ENCODE results near the gene OR52K2.
A peak's percentile ranks its signal among the peaks of the same experiment; 100 is the strongest.
"Not testable (repeated sequence)": the region's sequence is repeated elsewhere in the genome, so short reads cannot be mapped to it uniquely, and the experiment has no call there.

Gene OR52K2

DNA sequence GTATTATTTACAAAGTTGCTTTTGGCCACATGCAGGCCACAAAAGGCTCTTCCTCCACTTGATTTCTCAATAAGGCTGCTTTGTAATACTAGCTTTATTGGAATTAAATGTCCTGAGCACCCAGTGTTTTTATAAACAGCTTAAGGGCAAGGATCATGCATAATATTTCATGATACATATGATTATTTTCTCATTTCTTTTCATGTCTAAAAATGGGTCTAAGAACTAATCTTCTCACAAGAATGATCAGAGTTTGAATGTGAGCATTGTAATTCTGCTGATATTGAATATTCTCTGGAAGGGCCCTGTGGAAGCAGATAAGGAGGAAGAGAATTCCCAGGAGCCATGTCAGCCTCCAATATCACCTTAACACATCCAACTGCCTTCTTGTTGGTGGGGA lies at the start of gene OR52K2:
Gene OR52K2, plus strand, starts transcription at position 301 of the 400 bp plus-strand sequence. Its CDS starts 45 bp downstream, at position 346.
- DNase-seq = no peak

DNA sequence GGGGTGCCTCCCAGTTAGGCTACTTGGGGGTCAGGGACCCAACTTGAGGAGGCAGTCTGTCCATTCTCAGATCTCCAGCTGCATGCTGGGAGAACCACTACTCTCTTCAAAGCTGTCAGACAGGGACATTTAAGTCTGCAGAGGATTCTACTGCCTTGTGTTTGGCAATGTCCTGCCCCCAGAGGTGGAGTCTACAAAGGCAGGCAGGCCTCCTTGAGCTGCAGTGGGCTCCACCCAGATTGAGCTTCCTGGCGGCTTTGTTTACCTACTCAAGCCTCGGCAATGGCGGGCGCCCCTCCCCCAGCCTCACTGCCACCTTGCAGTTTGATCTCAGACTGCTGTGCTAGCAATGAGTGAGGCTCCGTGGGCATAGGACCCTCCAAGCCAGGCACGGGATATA lies 42.9 kb upstream of the OR52K2 start:
- DNase-seq = not testable (repeated sequence)

DNA sequence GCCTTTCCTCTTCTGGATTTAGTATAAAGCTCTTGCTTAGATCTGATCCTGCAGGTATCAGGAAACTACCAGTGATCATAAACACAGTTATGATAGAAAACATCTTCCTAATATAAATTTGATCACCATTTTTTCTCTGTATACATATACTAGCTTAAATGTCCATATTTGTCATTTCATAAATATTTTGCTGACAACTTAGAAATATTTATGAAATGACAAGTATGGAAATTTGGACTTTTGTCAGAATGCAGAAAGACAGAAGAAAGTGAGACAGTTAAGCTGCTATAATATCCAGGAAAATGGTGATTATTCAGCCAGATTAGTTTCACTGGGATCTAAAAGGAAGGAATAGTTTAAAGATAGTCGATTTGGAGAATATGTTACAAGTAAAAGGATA lies 32.8 kb upstream of the OR52K2 start:
- DNase-seq = no peak

DNA sequence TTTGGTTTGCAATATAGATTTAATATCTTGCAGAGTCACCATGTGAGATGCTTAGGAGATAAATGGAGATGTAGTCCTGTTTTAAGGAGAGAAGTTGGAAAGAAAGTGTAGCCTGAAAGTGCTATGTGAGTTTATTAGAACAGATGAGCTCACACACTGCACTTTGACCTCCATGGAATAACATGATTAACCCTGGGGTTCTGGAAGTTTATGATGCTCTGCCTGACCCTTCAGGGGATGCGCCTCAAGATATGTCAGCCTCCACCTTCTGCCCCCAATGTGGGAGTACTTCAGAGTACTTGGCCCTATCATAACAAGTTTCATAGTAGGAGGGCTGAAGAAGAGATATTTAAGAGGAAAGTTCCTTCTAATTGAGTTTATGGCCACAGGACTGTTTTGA lies 32.3 kb upstream of the OR52K2 start:
- DNase-seq = no peak

DNA sequence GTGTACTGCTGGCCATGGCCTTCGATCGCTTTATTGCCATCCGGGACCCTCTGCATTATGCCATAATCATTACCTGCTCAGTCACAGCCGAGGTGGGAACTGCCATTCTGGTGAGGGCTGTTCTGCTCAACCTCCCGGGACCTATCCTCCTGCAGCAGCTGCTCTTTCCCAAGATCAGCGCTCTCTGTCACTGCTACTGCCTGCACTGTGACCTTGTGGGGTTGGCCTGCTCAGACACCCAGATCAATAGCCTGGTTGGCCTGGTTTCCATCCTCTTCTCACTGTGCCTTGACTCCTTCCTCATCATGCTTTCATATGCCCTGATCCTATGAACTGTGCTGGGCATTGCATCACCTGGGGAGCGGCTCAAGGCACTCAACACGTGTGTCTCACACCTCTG lies 30.7 kb upstream of the OR52K2 start:
- no peak for DNase-seq

DNA sequence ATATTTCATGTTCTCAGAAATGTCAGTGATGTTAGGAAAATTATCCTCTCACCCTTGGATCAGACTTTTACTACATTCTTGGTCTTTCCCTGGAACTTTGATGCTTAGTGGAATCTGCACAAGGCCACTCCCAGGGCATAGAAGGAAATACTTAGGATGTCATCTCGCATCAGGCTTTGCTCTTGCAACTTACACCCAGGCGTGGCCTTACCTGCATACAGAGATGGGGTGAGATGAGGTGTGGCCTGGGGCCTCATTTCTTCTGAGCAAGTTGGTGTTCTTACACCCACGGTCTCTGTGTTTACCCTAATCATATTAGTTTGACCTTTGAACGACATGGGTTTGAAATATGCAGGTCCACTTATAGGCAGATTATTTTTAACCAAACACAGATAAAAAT lies 19.0 kb upstream of the OR52K2 start:
- DNase-seq = no peak

DNA sequence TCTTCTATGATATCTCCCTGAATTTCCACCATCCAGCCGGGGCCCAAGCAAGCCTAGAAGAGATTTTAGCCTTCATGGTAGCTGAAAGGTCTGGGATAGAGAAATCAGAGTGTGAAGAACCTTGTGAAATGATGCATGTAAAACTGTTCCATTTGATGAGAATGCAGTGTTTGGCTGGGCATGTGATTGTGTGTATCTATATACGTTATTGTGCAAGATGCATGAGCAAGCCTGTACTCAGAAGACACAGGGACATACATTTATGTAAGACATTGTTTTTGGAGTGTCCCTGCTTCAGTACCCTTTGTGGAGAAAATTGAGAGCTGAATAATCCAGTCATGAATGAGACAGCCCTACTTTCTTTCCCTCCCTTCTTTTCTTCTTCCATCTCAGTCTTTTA lies 15.2 kb upstream of the OR52K2 start:
- no peak for DNase-seq

DNA sequence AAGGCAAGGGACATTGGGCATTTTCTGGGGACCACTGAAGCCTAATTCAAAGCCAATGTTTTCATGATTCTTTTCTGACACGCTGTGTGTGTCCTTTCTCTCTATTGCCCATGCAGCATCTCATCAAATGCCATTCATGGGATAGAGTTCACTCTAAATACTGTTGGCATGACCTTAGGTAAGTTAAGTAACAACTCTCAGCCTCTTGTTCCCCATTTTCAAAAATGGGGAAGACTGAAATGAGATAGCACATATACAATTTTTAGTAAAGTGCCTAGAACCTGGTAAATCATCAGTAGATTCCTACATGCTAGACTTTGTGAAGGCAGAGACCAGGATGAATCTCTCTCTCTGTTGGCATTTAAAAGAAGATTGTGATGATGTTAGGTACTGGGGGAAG lies 12.7 kb upstream of the OR52K2 start:
- no peak for DNase-seq

DNA sequence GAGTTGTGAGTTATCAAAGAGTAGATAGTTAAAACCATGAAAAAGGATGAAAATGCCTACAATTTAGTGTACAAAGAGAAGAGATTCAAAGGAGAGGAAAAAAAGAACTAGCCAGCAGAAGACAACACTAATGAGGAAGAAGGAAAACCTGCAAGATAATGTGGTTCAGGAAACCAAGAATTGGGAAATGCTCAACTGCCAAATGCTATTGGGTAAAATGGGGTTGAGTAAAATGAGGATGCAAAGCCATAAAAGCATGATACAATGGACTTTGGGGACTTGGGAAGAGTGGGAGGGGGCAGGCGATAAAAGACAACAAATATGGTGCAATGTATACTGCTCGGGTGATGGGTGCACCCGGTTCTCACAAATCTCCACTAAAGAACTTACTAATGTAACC lies 7.6 kb upstream of the OR52K2 start:
- DNase-seq = no peak

DNA sequence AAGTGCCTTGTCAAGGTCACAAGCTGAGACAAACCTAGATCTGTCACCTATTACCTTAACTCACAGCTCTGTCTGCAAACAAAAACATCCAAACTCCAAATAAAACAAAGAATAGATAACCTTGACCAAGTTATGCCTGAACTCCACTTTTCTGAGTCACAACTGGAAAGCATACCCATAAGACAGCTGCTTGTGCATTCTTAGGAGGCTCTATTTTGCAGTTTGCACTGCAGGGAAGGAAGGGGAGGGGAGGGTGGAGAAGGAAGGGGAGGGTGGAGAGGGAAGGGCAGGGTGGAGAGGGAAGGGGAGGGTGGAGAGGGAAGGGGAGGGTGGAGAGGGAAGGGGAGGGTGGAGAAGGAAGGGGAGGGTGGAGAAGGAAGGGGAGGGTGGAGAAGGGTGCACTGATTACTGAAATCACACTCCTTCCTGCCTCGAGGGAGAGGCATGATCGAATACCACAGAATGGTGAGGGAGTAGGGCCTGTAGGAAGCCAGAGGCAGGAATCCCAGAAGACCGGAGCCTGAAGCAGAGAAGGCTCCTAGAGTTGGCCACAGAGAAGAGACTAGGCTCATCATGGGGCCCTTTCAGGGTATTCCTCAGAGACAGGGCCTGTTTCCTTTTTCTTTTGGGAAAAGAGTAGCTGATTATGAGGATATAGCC lies 5.7 kb upstream of the OR52K2 start:
- DNase-seq = no peak

DNA sequence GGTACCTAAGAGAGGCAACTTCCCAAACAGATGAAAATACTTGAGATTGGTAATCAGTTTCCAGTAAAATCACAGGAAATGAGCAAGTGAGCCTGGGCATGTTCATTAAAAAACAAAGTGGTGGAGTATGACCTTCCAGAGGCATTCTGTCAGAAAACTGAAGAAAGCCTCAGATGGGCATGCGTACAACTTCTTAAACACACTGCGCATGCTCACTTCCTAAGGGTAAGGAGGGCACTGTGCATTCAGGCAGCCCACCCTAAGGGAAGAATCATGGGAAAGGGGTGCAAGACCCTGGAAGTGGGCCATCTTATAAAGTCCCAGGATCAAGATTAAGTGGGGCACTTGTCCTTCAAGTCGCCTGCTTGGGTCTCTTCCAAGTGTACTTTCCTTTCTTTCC lies 4.0 kb downstream of the OR52K2 start:
- no peak for DNase-seq

DNA sequence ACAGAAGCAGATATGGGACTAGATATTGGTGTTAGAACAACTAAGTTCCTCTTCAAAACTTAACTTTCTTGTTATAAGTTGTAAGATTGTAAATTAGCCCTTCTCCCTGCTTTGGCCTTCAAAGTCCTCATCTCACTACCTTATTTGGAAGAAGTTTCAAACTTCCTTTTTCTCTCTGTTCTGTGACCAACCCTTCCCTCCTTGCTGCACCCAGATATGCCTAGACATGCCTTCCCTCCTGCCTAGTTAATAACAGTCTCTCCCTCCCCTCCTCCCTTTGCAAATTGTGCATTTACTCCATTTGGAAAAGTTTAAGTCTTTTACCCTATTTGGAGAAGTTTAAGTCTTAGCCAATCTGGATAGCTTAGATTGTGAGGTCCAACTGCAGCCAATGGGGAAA lies 4.9 kb downstream of the OR52K2 start:
- DNase-seq = no peak

DNA sequence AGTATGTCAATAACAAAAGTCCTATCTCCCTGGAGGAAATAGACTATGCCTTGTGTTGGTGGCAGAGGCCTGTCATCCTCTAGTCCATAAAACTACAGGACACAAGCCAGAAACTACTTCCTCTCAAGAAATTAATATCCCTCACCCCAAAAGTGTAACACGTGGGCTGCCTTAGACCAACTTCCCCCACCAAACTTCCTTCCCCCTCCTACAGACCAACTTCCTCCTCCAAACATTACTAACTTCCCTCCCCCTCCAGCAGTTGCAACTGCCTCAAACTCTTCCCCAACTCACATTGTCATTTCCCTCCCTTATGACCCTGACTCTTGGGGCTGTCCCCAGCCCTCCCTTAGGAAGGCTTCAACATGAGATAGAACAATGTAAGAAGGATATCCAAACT lies 6.3 kb downstream of the OR52K2 start:
- DNase-seq = peak in 4 of 56 donors; percentile 1 to 14 (median 4)

DNA sequence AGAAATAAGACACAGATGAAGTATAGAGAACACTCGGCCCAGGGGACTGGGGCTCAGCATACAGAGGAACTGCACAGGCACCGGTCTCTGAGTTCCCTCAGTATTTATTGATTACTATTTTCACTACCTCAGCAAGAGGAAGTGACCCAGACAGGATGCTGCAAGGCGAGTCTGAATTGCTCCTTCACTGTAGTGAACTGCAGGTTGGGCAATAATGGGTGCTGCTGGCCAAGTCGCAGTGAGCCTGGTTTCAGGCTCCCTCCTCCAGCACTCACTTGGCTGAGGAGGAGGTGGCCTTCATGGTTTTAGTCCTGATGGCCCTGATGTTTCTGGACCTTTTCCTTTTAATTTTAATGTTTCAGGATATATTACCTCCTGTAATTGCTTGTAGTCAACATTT lies 10.4 kb downstream of the OR52K2 start:
- peak in 3 of 56 donors; percentile 3 to 20 (median 5) for DNase-seq

DNA sequence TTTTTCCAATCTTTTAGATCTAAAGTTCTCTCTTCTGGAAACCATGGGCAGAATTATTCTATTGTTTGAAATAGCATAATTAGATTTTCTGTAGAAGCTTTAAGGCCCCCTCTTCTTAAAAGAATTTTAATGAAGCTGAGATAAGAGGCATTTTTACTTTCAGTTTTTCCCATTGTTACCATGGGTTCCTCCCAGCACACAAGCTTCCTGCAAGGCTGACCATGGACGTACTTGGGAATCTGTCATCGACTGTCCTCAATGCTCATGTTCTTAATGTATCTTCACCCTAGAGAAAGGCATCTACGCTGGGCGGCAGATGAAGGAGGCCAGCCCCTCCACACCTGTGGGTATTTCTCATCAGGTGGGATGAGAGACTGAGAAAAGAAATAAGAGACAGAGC lies 11.1 kb downstream of the OR52K2 start:
- no peak for DNase-seq

DNA sequence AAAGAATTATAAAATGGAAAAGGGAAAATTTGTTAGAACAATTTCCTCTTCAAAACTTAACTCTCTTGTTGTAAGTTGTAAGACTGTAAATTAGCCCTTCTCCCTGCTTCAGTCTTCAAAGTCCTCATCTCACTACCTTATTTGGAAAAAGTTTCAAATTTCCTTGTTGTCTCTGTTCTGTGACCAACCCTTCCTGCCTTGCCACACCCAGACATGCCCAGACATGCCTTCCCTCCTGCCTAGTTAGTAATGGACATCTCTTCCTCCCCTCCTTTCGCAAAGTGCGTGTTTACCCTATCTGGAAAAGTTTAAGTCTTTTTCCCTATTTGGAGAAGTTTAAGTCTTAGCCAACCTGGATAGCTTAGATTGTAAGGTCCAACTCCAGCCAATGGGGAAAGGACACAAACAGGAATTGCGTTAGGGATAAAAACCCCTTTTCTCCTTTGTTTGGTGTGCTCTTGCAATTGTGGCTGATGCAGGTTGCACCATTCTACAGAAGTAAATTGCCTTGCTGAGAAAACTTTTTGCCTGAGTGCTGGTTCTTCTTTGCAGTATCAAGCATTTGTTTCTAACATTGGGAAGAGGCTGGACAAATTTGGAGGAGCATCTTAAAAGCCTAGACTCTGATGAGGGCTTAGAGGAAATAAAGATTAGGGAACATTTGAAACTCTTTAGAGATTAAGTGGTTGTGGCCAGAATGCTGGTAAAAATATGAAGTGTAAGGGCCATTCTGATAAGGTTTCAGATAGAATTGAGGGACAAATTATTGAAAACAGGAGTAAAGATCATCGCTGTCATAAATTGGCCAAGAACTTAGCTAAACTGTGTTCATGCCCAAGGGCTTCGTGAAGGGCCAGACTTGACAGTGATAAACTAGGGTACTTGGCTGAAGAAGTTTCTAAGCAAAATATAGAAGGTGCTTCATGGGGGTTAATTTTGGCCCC lies 15.4 kb downstream of the OR52K2 start:
- no peak for DNase-seq

DNA sequence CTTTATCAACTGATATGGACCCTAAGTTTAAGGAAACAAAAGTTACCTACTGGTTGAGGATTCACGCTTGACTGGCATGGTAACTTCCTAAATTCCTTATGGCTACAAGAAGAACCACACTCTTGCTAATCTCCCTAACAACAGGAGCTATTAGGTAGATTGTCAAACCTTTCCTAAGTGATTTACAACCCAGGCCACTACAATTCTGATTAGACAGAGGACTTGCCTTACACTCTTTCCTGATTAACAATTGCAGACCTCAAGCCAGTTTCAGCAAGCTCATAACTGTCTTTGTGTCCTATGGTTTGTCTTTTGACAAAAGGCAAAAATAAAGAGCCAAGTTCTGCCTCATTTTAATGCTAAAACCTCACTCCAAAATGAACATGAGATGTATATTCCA lies 16.3 kb downstream of the OR52K2 start:
- no peak for DNase-seq

DNA sequence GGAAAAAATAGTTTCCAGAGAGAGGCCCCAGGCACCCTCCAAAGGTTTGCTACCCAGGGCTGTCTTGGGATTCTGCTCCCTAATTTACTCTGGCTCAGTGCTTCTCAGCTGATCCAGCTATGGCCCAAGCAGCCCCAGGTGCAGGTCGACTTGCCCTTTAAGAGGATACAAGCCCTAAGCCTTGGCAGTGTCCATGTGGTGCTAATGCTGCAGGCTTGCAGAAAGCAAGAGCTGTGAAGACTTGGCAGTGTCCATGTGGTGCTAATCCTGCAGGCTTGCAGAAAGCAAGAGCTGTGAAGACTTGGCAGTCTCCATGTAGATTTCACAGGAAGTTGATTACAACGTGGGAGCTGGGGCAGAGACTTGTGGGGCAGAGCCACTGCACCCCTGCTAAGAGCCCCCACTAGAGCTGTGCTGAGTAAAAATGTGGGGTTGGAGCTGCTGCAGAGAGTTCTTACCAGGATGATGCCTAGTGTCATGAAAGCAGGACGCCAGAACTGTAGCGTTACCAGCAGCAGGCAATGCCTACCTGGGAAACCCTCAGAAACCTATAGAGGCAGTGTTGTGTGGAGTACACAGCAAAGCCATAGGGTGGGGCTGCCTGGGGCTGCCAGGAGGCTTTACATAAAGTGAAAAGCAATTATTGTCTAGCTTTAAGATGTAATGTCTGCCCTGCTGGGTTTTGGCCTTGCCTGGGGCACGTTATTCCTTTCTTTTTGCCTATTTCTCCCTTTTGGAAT lies 17.2 kb downstream of the OR52K2 start:
- DNase-seq = no peak

DNA sequence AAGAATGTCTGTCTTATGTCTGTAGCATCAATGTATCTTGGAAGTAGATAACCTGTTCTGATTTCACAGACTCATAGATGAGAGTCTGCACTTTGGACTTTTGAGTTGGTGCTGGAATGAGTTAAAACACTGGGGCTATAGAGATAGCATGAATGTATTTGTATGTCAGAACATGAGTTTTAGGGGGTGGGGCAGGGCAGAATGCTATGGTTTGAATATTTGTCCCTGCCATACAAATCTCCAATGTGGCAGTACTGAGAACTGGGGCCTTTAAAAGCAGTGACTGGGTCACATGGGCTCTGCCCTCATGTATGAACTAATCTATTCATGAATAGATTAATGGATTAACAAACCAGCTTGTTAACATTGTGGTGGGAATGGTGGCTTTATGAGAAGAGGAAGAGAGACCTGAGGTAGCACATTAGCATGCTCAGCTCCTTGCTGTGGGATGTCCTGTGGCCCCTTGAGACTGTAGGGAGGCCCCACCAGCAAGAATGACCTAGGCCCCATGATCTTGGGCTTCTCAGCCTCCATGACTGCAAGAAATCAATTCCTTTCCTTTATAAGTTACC lies 17.9 kb downstream of the OR52K2 start:
- no peak for DNase-seq

DNA sequence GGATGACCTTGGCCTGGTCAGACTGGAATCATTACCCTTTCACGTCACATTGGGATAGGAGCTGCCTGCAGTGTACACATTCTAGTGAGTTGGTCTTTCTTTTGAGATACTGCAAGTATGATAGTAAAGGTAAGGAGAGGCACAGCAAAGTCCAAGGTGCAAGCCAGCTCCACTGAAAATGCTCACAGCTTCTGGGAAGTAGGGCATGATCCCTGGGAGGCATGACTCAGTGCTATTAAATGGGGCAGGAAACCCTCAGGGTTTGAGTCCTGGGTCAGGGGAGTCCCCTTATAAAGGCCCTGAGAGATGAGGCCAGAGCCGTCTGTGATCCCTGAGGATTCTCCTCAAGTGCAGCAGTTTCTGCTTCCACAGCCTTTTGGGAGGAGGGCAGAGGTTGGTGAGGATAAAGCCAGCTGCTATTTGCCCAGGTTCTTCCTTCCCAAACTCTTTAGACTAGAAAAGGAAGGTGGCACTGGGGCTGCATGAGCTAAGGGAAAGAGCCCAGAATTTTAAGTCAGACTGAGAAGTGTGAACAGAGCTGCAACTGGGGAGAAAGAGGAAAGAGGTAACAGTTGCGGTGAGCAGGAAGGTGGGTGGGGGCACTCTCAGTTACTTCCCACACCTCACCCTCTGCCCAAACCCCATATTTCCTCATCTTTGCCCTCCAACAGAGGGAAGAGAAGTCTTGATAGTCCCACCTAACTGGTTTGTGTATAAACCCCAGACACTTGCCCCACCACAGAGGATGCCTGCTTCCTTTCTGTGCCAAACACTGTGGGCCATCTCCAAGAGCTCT lies 18.9 kb downstream of the OR52K2 start:
- DNase-seq = no peak

DNA sequence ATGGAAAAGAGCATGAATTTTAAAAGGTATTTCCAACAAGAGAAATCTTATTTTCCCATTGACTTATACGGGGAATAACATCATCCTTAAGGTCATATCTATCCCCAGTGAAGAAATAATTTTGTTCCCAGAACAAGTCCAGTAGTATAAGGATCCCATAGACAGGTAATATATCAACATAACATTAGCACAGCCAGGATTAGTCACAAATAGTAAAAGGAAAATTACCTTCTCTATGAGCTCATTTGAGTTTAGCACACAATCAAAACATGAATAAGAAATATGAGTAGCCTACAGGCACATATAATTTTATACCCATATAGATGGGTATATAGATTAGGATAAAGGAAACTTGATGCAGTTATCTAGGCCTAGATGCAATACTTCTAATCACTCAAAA lies 30.5 kb downstream of the OR52K2 start:
- DNase-seq = no peak

Data from nucleus accumbens (tissue), 56 donors.